Esophagus (tissue), 2 donors: Measurements from ENCODE around the gene FAM149B1. TPM values are rescaled to one million over a fixed set of nuclear protein-coding genes. Genes with fewer than 3 reads are reported as not detected.

ENCODE experiments used
- H3K27ac ChIP-seq, 2 donors: one replicate each; pipeline ENCODE4 v1.5.1; 2013; ENCODE audit warnings: low read depth in 2 of 2, mild to moderate bottlenecking in 2 of 2, inconsistent platforms in 1 of 2, low read length in 1 of 2, moderate library complexity in 1 of 2
- H3K27me3 ChIP-seq, 2 donors: one replicate each; pipeline ENCODE4 v1.6.1; 2013; ENCODE audit warnings: low read length in 2 of 2, control low read depth in 1 of 2, mild to moderate bottlenecking in 1 of 2; ENCODE audit not compliant: insufficient read depth in 2 of 2, control insufficient read depth in 1 of 2
- H3K36me3 ChIP-seq, 2 donors: one replicate each; pipeline ENCODE4 v1.6.1; 2013; ENCODE audit warnings: low read length in 1 of 2; ENCODE audit not compliant: control insufficient read depth in 2 of 2, insufficient read depth in 2 of 2
- H3K4me1 ChIP-seq, 2 donors: one replicate each; pipeline ENCODE4 v1.6.1; 2013; ENCODE audit warnings: low read length in 1 of 2; ENCODE audit not compliant: control insufficient read depth in 2 of 2, insufficient read depth in 2 of 2
- H3K4me3 ChIP-seq, 2 donors: one replicate each; pipeline ENCODE4 v1.5.1; 2013; ENCODE audit warnings: low read length in 2 of 2, mild to moderate bottlenecking in 2 of 2, low read depth in 1 of 2, moderate library complexity in 1 of 2
- H3K9me3 ChIP-seq, 2 donors: one replicate each; pipeline ENCODE4 v1.6.1; 2013; ENCODE audit warnings: mild to moderate bottlenecking in 2 of 2, low read depth in 1 of 2, low read length in 1 of 2, moderate library complexity in 1 of 2; ENCODE audit not compliant: control insufficient read depth in 2 of 2, insufficient read depth in 1 of 2
- WGBS, 2 donors: extraction: QIAGEN DNeasy Blood & Tissue Kit; methylation state at CpG; one replicate each; pipeline ENCODE4 v1.1.7; 2013; 5-methylcytosine and 5-hydroxymethylcytosine counted together
- polyA plus RNA-seq, 2 donors: library from polyadenylated mRNA; stranded (reverse); fragments of 200-250 nt; gene quantifications; one replicate each; pipeline ENCODE4 v1.2.3, GENCODE V29; 2013
- donor health status: healthy with polysubstance abuse.
- donor health status: Bipolar disorder and iron deficiency.

The FAM149B1 gene
- polyA plus RNA-seq, 2 donors, result 9.4 to 21.7 TPM

DNA sequence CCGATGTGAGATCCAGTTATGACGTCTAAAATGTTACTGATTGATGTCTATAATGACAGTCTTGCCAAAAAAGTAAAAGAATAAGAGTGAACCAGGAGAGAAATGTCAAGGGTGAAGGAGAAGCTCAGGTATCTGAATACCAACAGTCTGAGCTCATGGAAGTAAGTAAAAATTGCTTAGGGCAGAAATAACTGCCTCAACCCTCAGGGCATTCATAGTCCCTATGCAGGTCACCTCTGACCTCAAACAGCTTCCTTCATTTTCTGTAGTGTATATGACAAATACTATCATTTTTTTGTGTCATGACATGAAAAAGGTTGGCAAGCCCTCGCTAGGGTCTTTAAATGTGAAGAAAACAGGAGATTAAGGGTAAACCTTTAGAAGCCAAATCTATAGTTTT lies 125.5 kb downstream of the FAM149B1 start:
- H3K9me3 ChIP-seq, result no peaks in the 10 kb centered on the region
- 82 to 84% methylated on average over 3 of the region's 3 CpGs for WGBS, 2 donors

More for the DNA sequence above, 125.5 kb downstream of the FAM149B1 start:
- H3K27ac ChIP-seq, result no peak overlapping the region
- H3K4me1 ChIP-seq, result no peaks in the 10 kb centered on the region
- no peaks in the 10 kb centered on the region for H3K36me3 ChIP-seq
- H3K4me3 ChIP-seq, result no peak overlapping the region
- no peaks in the 10 kb centered on the region for H3K27me3 ChIP-seq

Other genes with a start within 250 kb of the FAM149B1 start
- gene PLA2G12B, start 213.3 kb upstream of the FAM149B1 start, polyA plus RNA-seq, result not detected
- 1 to 10 TPM; 4.0 to 5.1 TPM for gene P4HA1, start 71.3 kb upstream of the FAM149B1 start, polyA plus RNA-seq
- 1 to 10 TPM; 1.3 to 1.8 TPM for gene NUDT13, start 57.7 kb upstream of the FAM149B1 start, polyA plus RNA-seq
- gene ECD, start 111 bp upstream of the FAM149B1 start, polyA plus RNA-seq, result 10 to 100 TPM in 1 of 2 donors, 1 to 10 TPM in 1; 6.7 to 12.7 TPM
- 10 to 100 TPM; 13.7 to 19.0 TPM for gene DNAJC9, start 79.1 kb downstream of the FAM149B1 start, polyA plus RNA-seq
- 10 to 100 TPM; 41.7 to 60.3 TPM for gene MRPS16, start 84.5 kb downstream of the FAM149B1 start, polyA plus RNA-seq
- gene CFAP70, start 190.7 kb downstream of the FAM149B1 start, polyA plus RNA-seq, result 1 to 10 TPM in 1 of 2 donors, under 1 TPM in 1; 0.60 to 1.2 TPM
- gene ANXA7, start 245.9 kb downstream of the FAM149B1 start, polyA plus RNA-seq, result 10 to 100 TPM; 36.7 to 74.4 TPM